GM12801 (cell line): ENCODE data around the gene PLA2G4A.

ENCODE experiments used
- TF ChIP-seq, protein P1 (sequence below): IDR thresholded peaks from one replicate; pipeline ENCODE4 v1.5.1; 2011; ENCODE audit warnings: control low read depth; ENCODE audit not compliant: insufficient read length; ENCODE audit errors: extremely low read depth

Gene PLA2G4A

DNA sequence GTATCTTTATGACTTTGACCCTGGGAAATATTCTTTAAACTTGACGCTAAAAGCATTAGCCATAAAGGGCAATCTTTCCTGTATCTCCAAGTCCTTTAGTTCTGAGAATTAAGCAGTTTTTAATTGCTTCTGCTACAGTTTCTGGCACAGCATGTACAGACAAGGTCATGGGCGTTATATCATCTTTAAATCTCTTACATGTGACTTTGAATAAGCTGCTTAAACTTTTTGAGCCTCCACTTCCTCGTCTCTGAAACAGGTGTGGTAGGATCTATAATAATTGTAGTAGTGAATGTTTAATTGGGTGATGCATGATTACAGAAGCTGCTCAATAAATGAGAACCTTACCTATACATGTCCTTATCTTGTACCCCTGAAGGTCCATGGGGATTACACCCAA is 153.4 kb downstream of the PLA2G4A start:
- TF ChIP-seq, protein P1, sequence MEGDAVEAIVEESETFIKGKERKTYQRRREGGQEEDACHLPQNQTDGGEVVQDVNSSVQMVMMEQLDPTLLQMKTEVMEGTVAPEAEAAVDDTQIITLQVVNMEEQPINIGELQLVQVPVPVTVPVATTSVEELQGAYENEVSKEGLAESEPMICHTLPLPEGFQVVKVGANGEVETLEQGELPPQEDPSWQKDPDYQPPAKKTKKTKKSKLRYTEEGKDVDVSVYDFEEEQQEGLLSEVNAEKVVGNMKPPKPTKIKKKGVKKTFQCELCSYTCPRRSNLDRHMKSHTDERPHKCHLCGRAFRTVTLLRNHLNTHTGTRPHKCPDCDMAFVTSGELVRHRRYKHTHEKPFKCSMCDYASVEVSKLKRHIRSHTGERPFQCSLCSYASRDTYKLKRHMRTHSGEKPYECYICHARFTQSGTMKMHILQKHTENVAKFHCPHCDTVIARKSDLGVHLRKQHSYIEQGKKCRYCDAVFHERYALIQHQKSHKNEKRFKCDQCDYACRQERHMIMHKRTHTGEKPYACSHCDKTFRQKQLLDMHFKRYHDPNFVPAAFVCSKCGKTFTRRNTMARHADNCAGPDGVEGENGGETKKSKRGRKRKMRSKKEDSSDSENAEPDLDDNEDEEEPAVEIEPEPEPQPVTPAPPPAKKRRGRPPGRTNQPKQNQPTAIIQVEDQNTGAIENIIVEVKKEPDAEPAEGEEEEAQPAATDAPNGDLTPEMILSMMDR = no peak

GRCh38 chr1:186983327-186983726 is 154.6 kb downstream of the PLA2G4A start:
- TF ChIP-seq, protein P1 = no peak

DNA sequence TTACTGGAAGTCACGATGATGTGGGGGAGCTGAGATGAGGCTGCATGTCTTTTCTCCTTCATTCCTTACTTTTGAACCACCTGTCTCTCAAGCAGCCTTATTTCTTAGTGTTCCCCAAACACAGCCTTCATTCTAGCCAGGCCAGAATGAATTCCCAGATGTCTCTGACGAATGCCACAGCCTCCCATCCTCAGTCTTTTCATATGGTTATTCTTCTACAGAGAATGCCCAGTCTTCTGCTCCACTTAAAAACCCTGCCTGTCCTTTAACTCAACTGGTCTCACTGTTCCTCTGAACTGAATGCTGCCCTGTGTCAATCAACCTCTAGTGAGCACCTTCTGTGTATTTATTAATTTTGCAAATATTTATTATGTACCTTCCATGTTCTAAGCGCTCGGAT is 156.2 kb downstream of the PLA2G4A start:
- TF ChIP-seq, protein P1 = no peak

- TF ChIP-seq, protein P1 = no peak
Measured at GRCh38 chr1:186985889-186986491, 157.2 kb downstream of the PLA2G4A start.

DNA sequence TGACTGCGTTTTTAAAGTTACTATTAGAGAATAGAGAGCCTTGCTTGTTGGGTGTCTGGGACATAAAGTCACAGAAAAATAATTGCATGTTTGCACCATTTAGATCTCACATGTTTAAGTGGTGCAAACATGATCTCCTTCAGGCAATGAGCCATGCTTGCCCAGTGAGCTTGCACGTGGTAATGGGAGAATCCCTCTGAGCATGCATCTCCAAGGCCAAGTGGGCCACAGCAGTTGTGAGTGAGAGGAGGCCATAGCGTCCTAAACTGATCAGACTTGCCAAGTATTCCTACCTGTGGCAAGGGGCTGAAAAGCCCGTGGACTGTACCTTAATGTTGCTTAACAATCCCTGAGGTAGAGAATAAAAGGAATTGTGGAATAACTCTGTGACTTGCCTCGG is 158.3 kb downstream of the PLA2G4A start:
- TF ChIP-seq, protein P1 = no peak

DNA sequence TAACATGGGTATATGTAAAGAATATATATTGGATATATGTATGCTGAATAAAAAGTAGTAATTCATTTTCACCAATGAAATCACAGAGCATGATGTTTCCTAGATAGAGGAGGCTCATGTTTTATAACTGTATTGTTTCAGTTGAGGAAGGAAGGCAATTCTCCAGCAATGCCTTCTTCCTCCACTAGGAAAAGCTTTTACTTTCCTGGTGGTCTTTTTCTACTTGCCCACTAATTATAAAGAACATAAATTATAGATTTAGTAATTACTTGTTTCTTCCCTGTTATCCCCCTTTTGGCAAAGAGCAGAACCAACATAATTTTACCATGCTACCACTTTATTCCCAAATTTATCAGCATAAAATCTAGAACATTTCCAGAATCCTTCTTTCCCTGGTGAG is 159.0 kb downstream of the PLA2G4A start:
- TF ChIP-seq, protein P1 = no peak

DNA sequence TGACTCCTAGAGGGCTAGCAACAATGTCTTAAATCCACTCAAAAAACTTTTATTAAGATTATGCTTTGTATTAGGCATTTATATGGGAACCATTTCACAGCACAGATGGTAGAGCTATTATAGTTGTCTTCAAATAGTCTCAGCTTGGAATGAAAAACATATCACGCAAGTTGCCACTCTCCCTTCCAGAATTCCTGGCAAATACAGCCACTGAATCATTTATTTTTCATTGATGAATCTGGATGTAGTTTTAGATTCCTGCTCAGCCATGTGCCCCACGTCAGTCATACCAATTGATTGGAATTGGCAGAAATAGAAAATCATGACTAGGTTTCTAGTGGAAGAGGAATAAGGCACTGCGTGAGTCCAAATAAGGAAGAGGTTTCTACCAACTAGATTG is 165.2 kb downstream of the PLA2G4A start:
- TF ChIP-seq, protein P1 = no peak
